Choroid plexus epithelial cell (primary cell): Measurements from ENCODE around the gene NAV3.
A peak's percentile ranks its signal among the peaks of the same experiment; 100 is the strongest.

ENCODE experiments used
- DNase-seq: peaks from one replicate; pipeline ENCODE4 v3.0.0-alpha.2; 2010; ENCODE audit warnings: low read depth
- H3K4me3 ChIP-seq: 2 replicates; pipeline ENCODE4 v1.5.1; 2011; ENCODE audit warnings: low read depth, mild to moderate bottlenecking, control low read depth, low read length, moderate library complexity
- TF ChIP-seq, protein P1 (sequence below): conservative IDR thresholded peaks from 2 replicates; pipeline ENCODE4 v1.5.1; 2011; ENCODE audit warnings: low read depth, mild to moderate bottlenecking, control low read depth, inconsistent platforms, low read length, moderate library complexity

The NAV3 gene

DNA sequence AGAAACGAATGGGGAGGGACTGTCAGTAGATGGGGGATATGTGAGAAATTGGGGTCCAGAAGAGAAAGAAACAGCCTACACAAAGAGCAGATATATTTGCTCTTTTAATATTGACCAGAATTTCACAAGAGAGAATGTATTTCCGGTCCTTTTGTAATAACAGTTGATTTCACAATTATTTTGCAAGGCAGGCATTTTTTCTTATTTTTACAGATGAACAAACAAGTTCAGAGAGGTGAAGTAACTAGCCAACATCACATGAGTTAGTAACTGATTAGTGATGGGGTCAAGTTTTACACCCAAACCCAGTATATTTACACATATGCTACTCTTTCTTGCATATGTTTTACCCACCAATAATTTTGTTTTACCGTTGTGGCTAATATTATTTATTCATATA, 188.2 kb downstream of the NAV3 start:
- no peak overlapping the region for H3K4me3 ChIP-seq
- TF ChIP-seq, protein P1, sequence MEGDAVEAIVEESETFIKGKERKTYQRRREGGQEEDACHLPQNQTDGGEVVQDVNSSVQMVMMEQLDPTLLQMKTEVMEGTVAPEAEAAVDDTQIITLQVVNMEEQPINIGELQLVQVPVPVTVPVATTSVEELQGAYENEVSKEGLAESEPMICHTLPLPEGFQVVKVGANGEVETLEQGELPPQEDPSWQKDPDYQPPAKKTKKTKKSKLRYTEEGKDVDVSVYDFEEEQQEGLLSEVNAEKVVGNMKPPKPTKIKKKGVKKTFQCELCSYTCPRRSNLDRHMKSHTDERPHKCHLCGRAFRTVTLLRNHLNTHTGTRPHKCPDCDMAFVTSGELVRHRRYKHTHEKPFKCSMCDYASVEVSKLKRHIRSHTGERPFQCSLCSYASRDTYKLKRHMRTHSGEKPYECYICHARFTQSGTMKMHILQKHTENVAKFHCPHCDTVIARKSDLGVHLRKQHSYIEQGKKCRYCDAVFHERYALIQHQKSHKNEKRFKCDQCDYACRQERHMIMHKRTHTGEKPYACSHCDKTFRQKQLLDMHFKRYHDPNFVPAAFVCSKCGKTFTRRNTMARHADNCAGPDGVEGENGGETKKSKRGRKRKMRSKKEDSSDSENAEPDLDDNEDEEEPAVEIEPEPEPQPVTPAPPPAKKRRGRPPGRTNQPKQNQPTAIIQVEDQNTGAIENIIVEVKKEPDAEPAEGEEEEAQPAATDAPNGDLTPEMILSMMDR, result no peak
- DNase-seq, result peak; percentile 67

DNA sequence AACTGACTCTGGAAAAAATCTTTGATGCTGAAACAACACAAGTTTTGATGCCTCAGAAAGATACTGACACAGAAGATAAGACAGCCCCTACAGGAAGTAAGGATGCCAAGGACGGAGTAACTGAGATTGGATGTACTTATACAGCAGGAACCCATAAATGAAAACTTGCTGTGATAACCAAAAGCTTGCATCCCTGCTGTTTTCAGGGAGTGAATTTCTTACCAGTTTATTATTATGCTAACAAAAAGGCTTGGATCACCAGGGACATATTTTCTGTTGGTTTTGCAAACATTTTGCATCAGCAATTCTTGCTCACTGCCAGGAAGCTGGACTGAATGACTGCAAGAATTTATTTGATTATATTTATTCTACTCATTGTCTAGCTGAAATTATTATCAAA, 197.7 kb downstream of the NAV3 start:
- no peak overlapping the region for H3K4me3 ChIP-seq
- peak; percentile 35 for DNase-seq
- TF ChIP-seq, protein P1, result no peak

DNA sequence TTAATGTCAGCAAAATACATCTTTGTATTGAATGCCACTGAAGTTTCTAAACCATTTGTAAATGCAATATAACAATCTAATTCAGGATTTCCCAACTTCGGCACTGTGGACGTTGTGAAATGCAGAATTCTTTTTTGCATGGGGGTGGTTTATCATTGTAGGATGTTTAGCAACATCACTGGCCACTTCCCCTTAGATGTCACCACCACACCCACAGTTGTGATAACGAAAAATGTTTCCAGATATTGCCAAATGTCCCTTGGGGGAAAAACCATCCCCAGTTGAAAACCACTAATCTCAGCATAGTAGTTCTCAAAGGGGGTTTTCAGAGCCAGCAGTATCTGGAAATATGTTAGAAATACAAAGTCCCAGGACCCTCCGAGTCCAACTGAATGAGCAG, 203.3 kb downstream of the NAV3 start:
- peak; percentile 84 for DNase-seq
- TF ChIP-seq, protein P1, result no peak
- H3K4me3 ChIP-seq, result no peak overlapping the region

DNA sequence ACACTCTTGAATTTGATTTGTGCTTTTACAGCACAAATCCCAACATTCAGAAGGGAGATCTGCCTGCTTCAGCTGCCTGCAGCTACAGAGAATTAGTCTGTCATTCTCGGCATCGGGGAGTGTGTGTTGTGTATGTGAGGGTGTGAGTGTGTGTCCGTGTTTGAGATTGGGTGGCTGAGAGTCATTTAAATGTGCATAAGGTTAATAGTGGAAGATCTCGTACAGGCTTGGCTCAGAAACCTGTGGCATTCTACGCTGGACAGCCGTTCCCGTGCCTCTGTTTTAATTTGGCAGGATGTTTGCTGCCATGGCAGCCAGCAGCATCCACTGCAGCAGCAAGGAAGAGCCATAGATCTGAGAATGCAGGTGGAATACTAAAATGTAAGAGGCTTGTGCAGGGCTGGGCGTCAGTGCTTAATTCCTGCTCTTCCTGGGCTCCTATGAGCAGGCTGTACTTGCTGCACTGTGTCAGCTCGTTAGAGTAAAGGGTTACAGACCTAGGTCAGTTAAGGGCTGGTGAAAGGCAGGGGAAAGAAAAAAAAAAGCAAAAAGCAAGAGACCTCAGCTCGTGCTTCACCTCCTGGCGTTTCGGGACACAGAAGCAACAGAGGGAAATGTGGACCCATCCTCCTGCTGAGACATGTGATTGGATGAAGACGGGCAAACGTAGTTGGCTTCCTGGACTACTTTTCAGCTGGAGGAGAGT, 205.4 kb downstream of the NAV3 start:
- TF ChIP-seq, protein P1, result no peak
- no peak for DNase-seq
- H3K4me3 ChIP-seq, result peak overlapping the region; percentile 18

DNA sequence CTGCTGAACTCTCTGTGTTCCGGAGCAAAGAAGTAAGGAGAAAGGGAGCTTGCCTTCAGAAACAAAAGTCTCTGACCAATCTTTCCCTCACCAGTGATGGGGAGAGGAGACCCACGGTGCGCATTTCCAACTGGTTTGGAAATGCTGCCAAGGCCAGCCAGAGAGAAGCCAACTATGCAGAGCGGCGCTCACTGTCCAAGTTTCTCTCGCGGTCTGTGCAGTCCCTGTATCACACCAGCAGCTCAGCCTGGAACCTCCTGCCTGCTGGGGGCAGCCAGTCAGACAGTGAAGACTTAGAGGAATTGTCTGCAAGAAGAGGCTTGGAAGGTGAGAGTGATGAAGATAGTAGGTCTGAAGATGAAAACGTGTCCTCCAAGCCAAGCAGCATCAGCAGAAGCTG, 206.2 kb downstream of the NAV3 start:
- H3K4me3 ChIP-seq, result no peak overlapping the region
- no peak for DNase-seq
- TF ChIP-seq, protein P1, result no peak

DNA sequence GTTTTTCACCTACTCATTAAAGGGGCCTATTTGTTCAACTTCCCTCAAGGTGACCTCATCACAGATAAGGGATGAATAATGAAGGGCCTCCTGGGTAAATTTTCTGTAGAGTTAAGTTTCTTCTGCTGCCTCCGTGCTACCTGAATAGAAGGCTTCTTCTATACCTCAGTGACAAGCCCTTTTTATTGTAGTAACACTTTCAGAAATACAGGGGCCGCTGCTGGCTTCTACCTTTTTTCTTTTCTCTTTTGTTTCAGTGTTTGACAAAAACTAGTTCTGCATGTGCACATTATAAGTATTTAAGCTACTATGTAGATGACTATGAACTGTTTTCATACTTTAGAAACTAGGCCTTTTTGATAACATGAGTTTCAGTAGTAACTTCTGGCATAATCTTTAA, 207.0 kb downstream of the NAV3 start:
- DNase-seq, result no peak
- no peak overlapping the region for H3K4me3 ChIP-seq
- TF ChIP-seq, protein P1, result peak; percentile 17

DNA sequence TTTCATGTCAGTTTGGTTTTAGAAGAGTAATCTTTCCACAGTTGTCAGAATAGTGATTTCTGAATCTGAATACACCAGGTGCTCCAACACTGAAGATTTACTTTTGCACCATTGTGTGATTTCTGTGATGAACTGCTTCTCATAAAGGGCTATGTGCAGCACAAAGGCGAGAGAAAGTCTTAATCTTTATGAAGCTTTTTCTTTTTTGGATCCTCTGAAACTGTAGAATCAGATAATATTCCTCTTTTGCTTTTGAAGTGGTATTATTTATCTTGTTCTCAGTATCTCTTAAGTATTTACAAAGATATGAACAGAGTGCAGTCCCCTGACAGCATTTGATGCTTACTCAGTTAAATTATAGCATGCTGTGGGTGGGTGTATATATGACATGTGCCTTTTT, 207.8 kb downstream of the NAV3 start:
- TF ChIP-seq, protein P1, result no peak
- no peak overlapping the region for H3K4me3 ChIP-seq
- no peak for DNase-seq
